Mesendoderm (in vitro differentiated cells): ENCODE measurements around the gene TSBP1.
"Not testable (repeated sequence)": the region's sequence is repeated elsewhere in the genome, so short reads cannot be mapped to it uniquely, and the experiment has no call there.

Experiments
- DNase-seq: peaks from one replicate; pipeline ENCODE4 v3.0.0; 2013
- H2AK5ac ChIP-seq: 2 replicates; pipeline ENCODE4 v1.6.1; 2013; ENCODE audit warnings: low read length, inconsistent platforms
- H2BK120ac ChIP-seq: 2 replicates; pipeline ENCODE4 v1.6.1; 2013; ENCODE audit warnings: low read depth, mild to moderate bottlenecking, low read length, moderate library complexity, mixed read lengths
- H2BK15ac ChIP-seq: replicated peaks from 2 replicates; pipeline ENCODE4 v1.6.1; 2013; ENCODE audit warnings: low read depth, mild to moderate bottlenecking, moderate library complexity
- H2BK5ac ChIP-seq: 2 replicates; pipeline ENCODE4 v1.6.1; 2013; ENCODE audit warnings: low read length, inconsistent platforms
- H3K18ac ChIP-seq: 2 replicates; pipeline ENCODE4 v1.6.1; 2013; ENCODE audit warnings: mild to moderate bottlenecking, low read length, mixed read lengths
- H3K23ac ChIP-seq: one replicate; pipeline ENCODE4 v1.6.1; 2013; ENCODE audit warnings: low read length
- H3K27ac ChIP-seq: 2 replicates; pipeline ENCODE4 v1.5.1; 2013; ENCODE audit warnings: low read depth, mild to moderate bottlenecking, inconsistent platforms, low read length, moderate library complexity
- H3K27me3 ChIP-seq: 2 replicates; pipeline ENCODE4 v1.6.1; 2013; ENCODE audit warnings: low read length, control low read depth, mild to moderate bottlenecking, inconsistent platforms; ENCODE audit not compliant: insufficient read depth, poor library complexity
- H3K36me3 ChIP-seq: 2 replicates; pipeline ENCODE4 v1.6.1; 2013; ENCODE audit warnings: low read length, inconsistent platforms; ENCODE audit not compliant: control insufficient read depth, insufficient read depth
- H3K4ac ChIP-seq: one replicate; pipeline ENCODE4 v1.6.1; 2013; ENCODE audit warnings: low read depth, mild to moderate bottlenecking, low read length, moderate library complexity
- H3K4me1 ChIP-seq: 2 replicates; pipeline ENCODE4 v1.6.1; 2013; ENCODE audit warnings: low read depth, low read length, inconsistent platforms; ENCODE audit not compliant: control insufficient read depth
- H3K4me2 ChIP-seq: 2 replicates; pipeline ENCODE4 v1.6.1; 2013; ENCODE audit warnings: low read length
- H3K4me3 ChIP-seq: 2 replicates; pipeline ENCODE4 v1.5.1; 2013; ENCODE audit warnings: mild to moderate bottlenecking, low read length
- H3K56ac ChIP-seq: one replicate; pipeline ENCODE4 v1.6.1; 2013; ENCODE audit warnings: low read length
- H3K79me1 ChIP-seq: 2 replicates; pipeline ENCODE4 v1.6.1; 2013; ENCODE audit warnings: low read length, inconsistent platforms
- H3K79me2 ChIP-seq: 2 replicates; pipeline ENCODE4 v1.6.1; 2013; ENCODE audit warnings: mild to moderate bottlenecking, low read length; ENCODE audit not compliant: control insufficient read depth, insufficient read depth
- H3K9ac ChIP-seq: 2 replicates; pipeline ENCODE4 v1.6.1; 2013; ENCODE audit warnings: low read length, inconsistent platforms
- H4K5ac ChIP-seq: one replicate; pipeline ENCODE4 v1.6.1; 2013; ENCODE audit warnings: low read length
- H4K8ac ChIP-seq: one replicate; pipeline ENCODE4 v1.6.1; 2013; ENCODE audit warnings: low read depth, mild to moderate bottlenecking, control low read depth, low read length, moderate library complexity
- WGBS: extraction: QIAGEN DNeasy Blood & Tissue Kit; methylation state at CpG from one replicate; pipeline ENCODE4 v1.1.7; 2013; ENCODE audit warnings: low lambda C conversion rate, missing lambda C conversion rate; ENCODE audit not compliant: insufficient coverage; ENCODE audit errors: extremely low coverage; 5-methylcytosine and 5-hydroxymethylcytosine counted together

The TSBP1 gene

DNA sequence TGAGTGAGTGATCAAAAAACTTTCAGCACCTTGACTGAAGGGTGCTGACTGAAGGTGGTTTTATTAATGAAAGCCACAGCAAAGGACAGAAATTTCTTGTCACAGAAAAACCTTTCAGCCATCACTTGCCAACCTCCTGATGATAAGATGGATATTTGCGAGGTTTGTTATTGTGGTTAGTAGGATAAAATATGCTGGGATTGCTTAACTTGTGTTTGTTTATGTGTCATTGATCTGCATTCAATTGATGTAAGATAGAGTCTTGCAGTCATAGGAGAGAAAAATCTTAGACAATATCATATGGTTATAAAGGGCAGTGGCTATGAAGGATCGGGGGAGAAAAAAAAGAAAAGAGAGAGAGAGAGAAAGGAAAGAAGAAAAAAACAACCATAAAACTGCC, 1.2 kb downstream of the TSBP1 start:
- Histone ChIP-seq H2BK5ac (no peak overlapping the region), H3K18ac (no peak overlapping the region), H3K27me3 (no peaks in the 10 kb centered on the region), H3K4me1 (no peaks in the 10 kb centered on the region), H2BK120ac (no peak overlapping the region), H3K23ac (no peak overlapping the region), H4K5ac (no peak overlapping the region), H3K36me3 (no peaks in the 10 kb centered on the region), H3K4me3 (no peak overlapping the region), H3K79me2 (no peaks in the 10 kb centered on the region), H4K8ac (no peak overlapping the region), H2BK15ac (no peak overlapping the region), H2AK5ac (no peak overlapping the region), H3K56ac (no peak overlapping the region), H3K27ac (no peak overlapping the region), H3K4me2 (no peak overlapping the region), H3K4ac (no peak overlapping the region), H3K79me1 (no peaks in the 10 kb centered on the region), H3K9ac (no peak overlapping the region)
- no peak for DNase-seq
- 100% methylated on average over 1 of the region's 2 CpGs for WGBS

DNA sequence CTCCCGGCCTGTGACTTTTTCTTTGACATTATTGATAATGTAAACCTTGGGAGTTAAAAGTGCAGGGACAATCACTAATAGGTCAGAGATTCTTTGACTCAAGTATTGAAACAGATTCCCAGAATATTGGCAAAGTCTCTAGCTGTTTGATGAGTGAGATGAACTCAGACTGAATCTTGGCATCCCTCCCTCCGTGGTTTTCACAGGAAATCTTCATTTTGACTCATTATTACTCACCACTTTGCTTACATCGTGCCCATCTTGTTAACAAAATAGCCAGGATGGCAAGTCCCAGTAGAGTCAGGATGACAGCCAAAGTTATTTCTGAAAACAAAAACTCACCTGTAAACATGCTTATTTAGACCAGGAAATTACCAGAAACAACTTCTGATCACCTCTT, 2.0 kb downstream of the TSBP1 start:
- Histone ChIP-seq H3K36me3 (no peaks in the 10 kb centered on the region), H2BK15ac (no peak overlapping the region), H3K4ac (no peak overlapping the region), H3K4me1 (no peaks in the 10 kb centered on the region), H3K4me3 (no peak overlapping the region), H2BK5ac (no peak overlapping the region), H3K79me2 (no peaks in the 10 kb centered on the region), H3K18ac (no peak overlapping the region), H4K8ac (no peak overlapping the region), H2BK120ac (no peak overlapping the region), H3K9ac (no peak overlapping the region), H3K23ac (no peak overlapping the region), H3K56ac (no peak overlapping the region), H3K79me1 (no peaks in the 10 kb centered on the region), H4K5ac (no peak overlapping the region), H2AK5ac (no peak overlapping the region), H3K4me2 (no peak overlapping the region), H3K27ac (no peak overlapping the region), H3K27me3 (no peaks in the 10 kb centered on the region)
- no peak for DNase-seq
- no CpG with 5 or more reads among the region's 3 CpGs for WGBS

DNA sequence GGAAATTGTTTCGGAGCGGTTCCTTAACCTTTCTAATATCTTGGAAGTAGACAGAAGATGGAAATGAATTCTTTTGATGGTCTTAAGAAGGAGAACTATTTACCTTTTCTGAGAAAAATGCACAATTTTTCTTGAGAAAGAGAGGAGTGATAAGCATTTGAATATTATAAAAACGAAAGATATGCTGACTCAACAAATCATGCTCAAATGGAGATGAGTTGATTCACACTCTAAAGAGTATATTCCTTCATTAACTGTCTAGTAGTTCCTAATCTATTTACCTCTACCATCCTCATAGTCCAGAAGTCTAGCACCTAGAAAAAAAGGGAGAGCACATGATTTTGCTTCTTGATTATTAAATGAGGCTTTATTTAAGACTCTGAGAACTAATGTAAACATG, 4.1 kb downstream of the TSBP1 start:
- Histone ChIP-seq H3K9ac (no peak overlapping the region), H3K4ac (no peak overlapping the region), H4K5ac (no peak overlapping the region), H3K18ac (no peak overlapping the region), H3K79me2 (no peaks in the 10 kb centered on the region), H3K79me1 (no peaks in the 10 kb centered on the region), H3K4me2 (no peak overlapping the region), H3K36me3 (no peaks in the 10 kb centered on the region), H4K8ac (no peak overlapping the region), H2BK15ac (no peak overlapping the region), H2BK120ac (no peak overlapping the region), H3K4me3 (no peak overlapping the region), H3K56ac (no peak overlapping the region), H3K23ac (no peak overlapping the region), H3K4me1 (no peaks in the 10 kb centered on the region), H2AK5ac (no peak overlapping the region), H2BK5ac (no peak overlapping the region), H3K27me3 (no peaks in the 10 kb centered on the region), H3K27ac (no peak overlapping the region)
- no peak for DNase-seq
- WGBS, result no CpG with 5 or more reads among the region's 3 CpGs

DNA sequence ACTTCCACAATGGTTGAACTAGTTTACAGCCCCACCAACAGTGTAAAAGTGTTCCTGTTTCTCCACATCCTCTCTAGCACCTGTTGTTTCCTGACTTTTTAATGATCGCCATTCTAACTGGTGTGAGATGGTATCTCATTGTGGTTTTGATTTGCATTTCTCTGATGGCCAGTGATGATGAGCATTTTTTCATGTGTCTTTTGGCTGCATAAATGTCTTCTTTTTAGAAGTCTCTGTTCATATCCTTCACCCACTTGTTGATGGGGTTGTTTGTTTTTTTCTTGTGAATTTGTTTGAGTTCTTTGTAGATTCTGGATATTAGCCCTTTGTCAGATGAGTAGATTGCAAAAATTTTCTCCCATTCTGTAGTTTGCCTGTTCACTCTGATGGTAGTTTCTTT, 12.5 kb downstream of the TSBP1 start:
- not testable (repeated sequence) for H3K4me1 ChIP-seq, H3K4ac ChIP-seq, H3K27me3 ChIP-seq, H3K56ac ChIP-seq, H2BK15ac ChIP-seq, H2BK5ac ChIP-seq, DNase-seq, H3K9ac ChIP-seq, H4K5ac ChIP-seq, H2AK5ac ChIP-seq, H3K18ac ChIP-seq, H2BK120ac ChIP-seq, H4K8ac ChIP-seq, H3K36me3 ChIP-seq, H3K4me2 ChIP-seq, H3K23ac ChIP-seq, H3K79me2 ChIP-seq, H3K4me3 ChIP-seq, H3K79me1 ChIP-seq, H3K27ac ChIP-seq
- no CpG with 5 or more reads among the region's 1 CpG for WGBS

DNA sequence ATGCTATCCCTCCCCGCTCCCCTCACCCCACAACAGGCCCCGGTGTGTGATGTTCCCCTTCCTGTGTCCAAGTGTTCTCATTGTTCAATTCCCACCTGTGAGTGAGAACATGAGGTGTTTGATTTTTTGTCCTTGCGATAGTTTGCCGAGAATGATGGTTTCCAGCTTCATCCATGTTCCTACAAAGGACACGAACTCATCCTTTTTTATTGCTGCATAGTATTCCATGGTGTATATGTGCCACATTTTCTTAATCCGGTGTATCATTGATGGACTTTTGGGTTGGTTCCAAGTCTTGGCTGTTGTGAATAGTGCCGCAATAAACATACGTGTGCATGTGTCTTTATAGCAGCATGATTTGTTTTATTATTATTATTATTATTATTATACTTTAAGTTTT, 13.2 kb downstream of the TSBP1 start:
- not testable (repeated sequence) for H3K56ac ChIP-seq, H3K36me3 ChIP-seq, H3K4me1 ChIP-seq, H2BK15ac ChIP-seq, H3K79me2 ChIP-seq, H3K4ac ChIP-seq, H4K8ac ChIP-seq, H3K9ac ChIP-seq, H3K79me1 ChIP-seq, H2BK120ac ChIP-seq, H3K4me2 ChIP-seq, H2AK5ac ChIP-seq, H3K18ac ChIP-seq, H3K27ac ChIP-seq, H4K5ac ChIP-seq, DNase-seq, H3K27me3 ChIP-seq, H2BK5ac ChIP-seq, H3K23ac ChIP-seq, H3K4me3 ChIP-seq
- no CpG with 5 or more reads among the region's 8 CpGs for WGBS

DNA sequence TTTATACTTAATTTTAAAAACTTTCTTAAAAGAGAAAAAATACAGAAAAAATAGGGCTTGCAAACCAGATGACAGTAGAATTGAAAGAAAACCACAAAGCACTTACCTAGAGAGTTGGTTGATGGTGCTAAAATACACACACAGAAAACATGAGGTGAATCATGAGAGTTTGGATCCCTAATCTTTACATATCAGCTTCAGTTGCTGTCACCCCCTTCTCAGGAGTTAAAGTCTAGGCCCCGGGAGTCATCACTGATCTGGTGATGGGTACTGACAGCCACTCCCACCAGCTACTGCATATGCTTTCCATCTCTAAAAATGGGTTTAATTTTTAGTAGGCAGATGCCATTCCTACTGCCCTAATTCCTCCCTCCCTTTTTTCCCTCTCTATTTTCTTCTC, 16.7 kb downstream of the TSBP1 start:
- Histone ChIP-seq H3K79me1 (no peaks in the 10 kb centered on the region), H2BK15ac (no peak overlapping the region), H2BK120ac (no peak overlapping the region), H2BK5ac (no peak overlapping the region), H3K27ac (no peak overlapping the region), H3K4me3 (no peak overlapping the region), H3K23ac (no peak overlapping the region), H4K5ac (no peak overlapping the region), H3K27me3 (no peaks in the 10 kb centered on the region), H3K4ac (no peak overlapping the region), H3K18ac (no peak overlapping the region), H3K79me2 (no peaks in the 10 kb centered on the region), H4K8ac (no peak overlapping the region), H3K36me3 (no peaks in the 10 kb centered on the region), H2AK5ac (no peak overlapping the region), H3K4me1 (no peaks in the 10 kb centered on the region), H3K9ac (no peak overlapping the region), H3K4me2 (no peak overlapping the region), H3K56ac (no peak overlapping the region)
- no CpG with 5 or more reads among the region's 1 CpG for WGBS
- no peak for DNase-seq
